A673 (cell line): Measurements from ENCODE around the gene LCN10.

Experiments
- EZH2 ChIP-seq: fragments of 200-600 bp; sonication (generic); IDR thresholded peaks from 2 replicates; pipeline ENCODE4 v1.6.1; 2017; ENCODE audit warnings: borderline replicate concordance, low read depth, mild to moderate bottlenecking, mixed read lengths, antibody characterized with exemption, low read length; ENCODE audit not compliant: poor library complexity, severe bottlenecking
- TF ChIP-seq, protein P1 (sequence below): fragments of 300-800, 200-600 bp; sonication (generic); conservative IDR thresholded peaks from 2 replicates; pipeline ENCODE4 v1.5.1; 2017; ENCODE audit warnings: low read depth, mild to moderate bottlenecking, antibody characterized with exemption, low read length, moderate library complexity, mixed read lengths

DNA sequence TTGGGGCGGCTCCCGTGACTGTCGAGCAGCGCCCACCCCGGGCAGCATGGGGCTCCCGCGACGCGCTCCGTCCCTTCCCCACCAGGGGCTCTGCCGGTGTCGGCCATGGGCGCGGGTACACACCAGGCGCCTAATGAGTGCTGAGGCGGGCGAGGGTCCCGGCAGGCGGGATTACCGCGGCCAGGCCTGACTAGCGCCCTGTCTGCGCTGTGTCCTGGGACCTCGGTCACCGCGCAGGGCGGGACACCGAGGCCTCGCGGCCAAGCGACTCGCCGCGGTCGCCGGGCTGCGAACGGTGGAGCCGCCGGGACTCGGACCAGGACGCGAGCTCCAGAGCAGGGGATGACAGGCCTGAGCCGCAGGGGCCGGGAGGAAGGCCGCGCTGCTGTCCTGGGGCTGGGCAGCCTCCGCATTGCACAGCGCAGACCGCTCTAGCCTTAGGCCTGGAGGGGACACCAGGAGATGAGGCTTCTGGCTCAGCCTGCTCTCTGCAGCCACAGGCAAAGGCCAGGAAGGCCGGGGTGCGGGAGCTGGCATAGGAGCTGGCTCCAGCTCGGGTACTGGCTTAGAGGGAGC is 14.1 kb downstream of the LCN10 start:
- no peak for TF ChIP-seq EZH2
- TF ChIP-seq, protein P1, sequence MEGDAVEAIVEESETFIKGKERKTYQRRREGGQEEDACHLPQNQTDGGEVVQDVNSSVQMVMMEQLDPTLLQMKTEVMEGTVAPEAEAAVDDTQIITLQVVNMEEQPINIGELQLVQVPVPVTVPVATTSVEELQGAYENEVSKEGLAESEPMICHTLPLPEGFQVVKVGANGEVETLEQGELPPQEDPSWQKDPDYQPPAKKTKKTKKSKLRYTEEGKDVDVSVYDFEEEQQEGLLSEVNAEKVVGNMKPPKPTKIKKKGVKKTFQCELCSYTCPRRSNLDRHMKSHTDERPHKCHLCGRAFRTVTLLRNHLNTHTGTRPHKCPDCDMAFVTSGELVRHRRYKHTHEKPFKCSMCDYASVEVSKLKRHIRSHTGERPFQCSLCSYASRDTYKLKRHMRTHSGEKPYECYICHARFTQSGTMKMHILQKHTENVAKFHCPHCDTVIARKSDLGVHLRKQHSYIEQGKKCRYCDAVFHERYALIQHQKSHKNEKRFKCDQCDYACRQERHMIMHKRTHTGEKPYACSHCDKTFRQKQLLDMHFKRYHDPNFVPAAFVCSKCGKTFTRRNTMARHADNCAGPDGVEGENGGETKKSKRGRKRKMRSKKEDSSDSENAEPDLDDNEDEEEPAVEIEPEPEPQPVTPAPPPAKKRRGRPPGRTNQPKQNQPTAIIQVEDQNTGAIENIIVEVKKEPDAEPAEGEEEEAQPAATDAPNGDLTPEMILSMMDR = no peak
